K562 (cell line): ENCODE data around the gene SSBP2. TPM values are rescaled to one million over a fixed set of nuclear protein-coding genes. Genes with fewer than 3 reads are reported as not detected.
A peak's percentile ranks its signal among the peaks of the same experiment; 100 is the strongest.

Experiments used
- ATAC-seq: fragments of 200-7000 bp; cut with Tn5 transposase; 3 replicates; pipeline ENCODE4 v1.9.1; 2020; ENCODE audit warnings: moderate library complexity
- BruUV-seq: library from RNA; stranded (reverse); fragments of 400-500 nt; replicated peaks from 2 replicates; lab custom pipeline; 2021; lab: Mats Ljungman, UMichigan
- CTCF ChIA-PET: fragments of 300-600 bp; formaldehyde crosslinking; extraction: SDS; loops from one replicate; lab custom pipeline; 2021; ENCODE audit warnings: low intra/inter-chr PET ratio; lab: Yijun Ruan, JAX
- POLR2A ChIA-PET: fragments of 300-600, 350-650 bp; sonication (Branson Sonifier 250); formaldehyde crosslinking; extraction: SDS; loops from one replicate; lab custom pipeline; 2021; ENCODE audit warnings: antibody characterized with exemption, inconsistent platforms; lab: Yijun Ruan, JAX
- DNase-seq, 4 experiments: peaks; one replicate each; pipeline versions ENCODE4 v3.0.0 to v3.0.0-alpha.2; 2011 to 2018; ENCODE audit warnings: low spot score in 3 of 4, mixed read lengths in 3 of 4; ENCODE audit errors: extremely low read depth in 1 of 4
- FAIRE-seq: peaks from 2 replicates; lab custom pipeline; 2011; peaks lifted over from hg19 to GRCh38; lab: Jason Lieb, UNC
- H2AFZ ChIP-seq: 2 replicates; pipeline ENCODE4 v1.6.0; 2011; ENCODE audit warnings: low read depth, low read length, control low read depth, inconsistent platforms
- H3K27ac ChIP-seq: fragments of 200-600 bp; 3 replicates; pipeline ENCODE4 v1.8.0; 2011; ENCODE audit warnings: low read depth, mild to moderate bottlenecking, control low read depth, inconsistent platforms, low read length, moderate library complexity, mixed read lengths; ENCODE audit errors: extremely low read depth
- H3K27me3 ChIP-seq, 2 experiments: fragments of 300-600 bp in 1 of 2; 2 replicates in 1 of 2; 3 replicates in 1 of 2; pipeline versions ENCODE4 v1.6.0 to v1.8.0; 2011; ENCODE audit warnings: inconsistent platforms in 2 of 2, low read length in 2 of 2, mild to moderate bottlenecking in 1 of 2, mixed read lengths in 1 of 2, moderate library complexity in 1 of 2; ENCODE audit not compliant: control insufficient read depth in 2 of 2, insufficient read depth in 2 of 2
- H3K36me3 ChIP-seq: fragments of 300-600 bp; 3 replicates; pipeline ENCODE4 v1.8.0; 2011; ENCODE audit warnings: mild to moderate bottlenecking, low read length, inconsistent platforms; ENCODE audit not compliant: control insufficient read depth, insufficient read depth
- H3K4me1 ChIP-seq, 2 experiments: fragments of 200-600 bp in 1 of 2; replicated peaks in 1 of 2; 2 replicates in 1 of 2; 3 replicates in 1 of 2; pipeline versions ENCODE4 v1.5.1 to v1.8.0; 2011; ENCODE audit warnings: inconsistent platforms in 2 of 2, low read length in 2 of 2, mild to moderate bottlenecking in 1 of 2, mixed read lengths in 1 of 2, moderate library complexity in 1 of 2; ENCODE audit not compliant: control insufficient read depth in 2 of 2, insufficient read depth in 2 of 2
- H3K4me2 ChIP-seq: 2 replicates; pipeline ENCODE4 v1.6.1; 2011; ENCODE audit warnings: low read length, control low read depth, inconsistent platforms, mixed read lengths; ENCODE audit not compliant: insufficient read depth
- H3K4me3 ChIP-seq: fragments of 200-600 bp; sonication (generic), shearing (Covaris generic); 2 replicates; pipeline ENCODE4 v1.5.1; 2016; ENCODE audit warnings: control low read depth, inconsistent platforms
- H3K79me2 ChIP-seq: fragments of 200-600 bp; 3 replicates; pipeline ENCODE4 v1.8.0; 2011; ENCODE audit warnings: low read length, inconsistent platforms; ENCODE audit not compliant: control insufficient read depth, insufficient read depth
- H3K9ac ChIP-seq, 2 experiments: 2 replicates each; pipeline versions ENCODE4 v1.6.0 to v1.6.1; 2011; ENCODE audit warnings: low read depth in 2 of 2, low read length in 2 of 2, control low read depth in 1 of 2, inconsistent platforms in 1 of 2, mild to moderate bottlenecking in 1 of 2, mixed read lengths in 1 of 2; ENCODE audit not compliant: insufficient read depth in 1 of 2
- H3K9me1 ChIP-seq: one replicate; pipeline ENCODE4 v1.6.0; 2011; ENCODE audit warnings: inconsistent platforms, mild to moderate bottlenecking, low read length, moderate library complexity; ENCODE audit not compliant: control insufficient read depth, insufficient read depth
- H3K9me3 ChIP-seq: replicated peaks from 2 replicates; pipeline ENCODE4 v1.5.1; 2011; ENCODE audit warnings: low read depth, low read length, inconsistent platforms; ENCODE audit not compliant: control insufficient read depth, insufficient read depth
- H4K20me1 ChIP-seq: replicated peaks from 2 replicates; pipeline ENCODE4 v1.6.1; 2011; ENCODE audit warnings: low read length, inconsistent platforms, mixed read lengths; ENCODE audit not compliant: control insufficient read depth, insufficient read depth
- CUX1 ChIP-seq: fragments of 200-800 bp; sonication (Bioruptor generic); IDR thresholded peaks from 2 replicates; pipeline ENCODE4 v1.6.1; 2016; ENCODE audit warnings: missing genetic modification characterization, missing compliant biosample characterization
- HDAC2 ChIP-seq: fragments of 450-650 bp; IDR thresholded peaks from 2 replicates; pipeline ENCODE4 v1.6.1; 2016; ENCODE audit warnings: mild to moderate bottlenecking
- SAP30 ChIP-seq: fragments of 200-600 bp; sonication (generic); IDR thresholded peaks from 2 replicates; pipeline ENCODE4 v1.6.1; 2012; ENCODE audit warnings: borderline replicate concordance, low read depth, mild to moderate bottlenecking, moderate library complexity, low read length, control low read depth, inconsistent platforms; ENCODE audit not compliant: insufficient read depth, poor library complexity, severe bottlenecking
- SP1 ChIP-seq: sonication (generic); formaldehyde crosslinking; IDR thresholded peaks from 2 replicates; pipeline ENCODE4 v1.8.1; 2022; ENCODE audit warnings: mild to moderate bottlenecking, missing genetic modification reagents
- ZNF23 ChIP-seq: fragments of 250-450 bp; sonication (Bioruptor Pico); IDR thresholded peaks from 2 replicates; pipeline ENCODE4 v1.4.0; 2020; ENCODE audit warnings: mild to moderate bottlenecking
- ZNF668 ChIP-seq: fragments of 250-450 bp; sonication (Bioruptor Pico); IDR thresholded peaks from 2 replicates; pipeline ENCODE4 v1.8.0; 2022; ENCODE audit warnings: mild to moderate bottlenecking, inconsistent platforms
- WGBS: fragments of 100-300 bp; shearing (Covaris generic); methylation state at CpG from one replicate; pipeline ENCODE4 v1.1.6; 2016; ENCODE audit warnings: low coverage, mixed read lengths; ENCODE audit not compliant: insufficient coverage; ENCODE audit errors: missing lambda C conversion rate; 5-methylcytosine and 5-hydroxymethylcytosine counted together
- in situ Hi-C: fragments of 300-500 bp; cut with MboI; formaldehyde crosslinking; loops from 4 replicates; pipeline ENCODE4 v1.15.0; 2018; ENCODE audit warnings: inconsistent platforms, mixed read lengths
- intact Hi-C: fragments of 100-400 bp; cut with micrococcal nuclease; formaldehyde crosslinking; loops from 2 replicates; pipeline ENCODE4 v1.14.2; 2022
- polyA plus RNA-seq, 8 experiments: library from polyadenylated mRNA; depleted of rRNA in 4 of 8; stranded (reverse) in 5 of 8; unstranded in 3 of 8; fragments of >200 nt; fragmentation: Nextera tagmentation in 2 of 8; fragmentation: Illumina TruSeq in 1 of 8; extraction: Ambion mirVana in 2 of 8; extraction: Trizol in 1 of 8; gene quantifications; 2 replicates each; pipeline versions ENCODE4 v1.2.1 to v1.2.3, GENCODE V29; 2011 to 2014; ENCODE audit warnings: inconsistent platforms in 1 of 8, missing spikeins in 1 of 8
- total RNA-seq, 7 experiments: library from RNA; depleted of rRNA in 6 of 7; stranded (reverse); fragments of >200 nt in 6 of 7; fragmentation: Illumina TruSeq in 2 of 7; extraction: Trizol in 2 of 7; gene quantifications; 2 replicates each; pipeline versions ENCODE4 v1.2.1 to v1.2.3, GENCODE V29; 2011 to 2021; ENCODE audit warnings: low replicate concordance in 1 of 7

Gene SSBP2
- total and polyA plus RNA-seq, 9 of the 15 experiments (the other 6 are each of a cell fraction or from before 2014, with no cell fraction given): 22.3 to 133 (median 42.1) TPM

- H3K4me3 ChIP-seq: peak overlapping the region; percentile 73
- FAIRE-seq: no peak
- peak in 3 of 4 experiments; percentile 31 to 50 (median 45) for DNase-seq
- no peaks in the 10 kb centered on the region for H3K9me3 ChIP-seq
- POLR2A ChIA-PET: interaction anchor here (0.7 to 3.1 kb wide), 11 partner anchors 10 to 106 kb away, joined by 3 to 61 read pairs (median 5); no protein-coding TSS in a partner anchor
- H2AFZ ChIP-seq: peak overlapping the region; percentile 85
- H3K79me2 ChIP-seq: peaks cover 55% of the 10 kb centered on the region
- CTCF ChIA-PET: no interaction called here
- H4K20me1 ChIP-seq: no peaks in the 10 kb centered on the region
- intact Hi-C loops: loop anchor here (1.0 to 5.0 kb wide), 9 partner anchors 36 to 416 kb away; partner anchors contain the start of gene ATG10
- ATAC-seq: no peak; the same call in 2 of the 3 replicates
- H3K4me1 ChIP-seq: peaks cover 21 to 41% of the 10 kb centered on the region in 2 experiments
- BruUV-seq: no TSS peak
- peak overlapping the region; percentile 65; the same call in 2 of the 3 replicates for H3K27ac ChIP-seq
- no peaks in the 10 kb centered on the region for H3K27me3 ChIP-seq
- H3K9ac ChIP-seq: peak overlapping the region; percentile 33 to 92; a peak in 3 of 4 replicates
- in situ Hi-C loops: no loop called here
- H3K9me1 ChIP-seq: no peaks in the 10 kb centered on the region
- H3K4me2 ChIP-seq: peak overlapping the region; percentile 81; the same call in 1 of the 2 replicates
- no peaks in the 10 kb centered on the region for H3K36me3 ChIP-seq
- WGBS: 0% methylated on average over 13 of the region's 90 CpGs
- peak; percentile 89 for TF ChIP-seq SAP30
- TF ChIP-seq ZNF23: no peak
- TF ChIP-seq CUX1 (CRISPR knock-in tag): no peak
- TF ChIP-seq HDAC2: peak; percentile 83
- TF ChIP-seq SP1 (CRISPR knock-in tag): no peak
- no peak for TF ChIP-seq ZNF668 (CRISPR knock-in tag)
These were observed 439 bp downstream of the SSBP2 start for GRCh38 chr5:81750308-81751008.
